ENCODE data around the gene C6orf163. TPM values are rescaled to one million over a fixed set of nuclear protein-coding genes. Genes with fewer than 3 reads are reported as not detected.

C6orf163 gene
- total and polyA plus RNA-seq, 2 of the 13 experiments (the other 11 are each of a cell fraction or from before 2014, with no cell fraction given), result 0.62 to 1.8 TPM

GRCh38 chr6:87342829-87343228 is 1.8 kb upstream of the C6orf163 start (continued):
- TF ChIP-seq EP300 (IDR thresholded peaks at IDR 0.05; ENCODE audit: low read depth in 2 of 2, low read length in 2 of 2) (peak in 1 of 2 experiments; percentile 57; a peak in 1 of 4 replicates), EP300 (CRISPR knock-in tag; IDR thresholded peaks at IDR 0.05; ENCODE audit: borderline replicate concordance) (no peak), MTA1 (CRISPR knock-in tag; IDR thresholded peaks at IDR 0.05; ENCODE audit: borderline replicate concordance) (no peak), EEA1 (CRISPR knock-in tag; IDR thresholded peaks at IDR 0.05; ENCODE audit: borderline replicate concordance) (no peak)

- TF ChIP-seq HOXA3 (CRISPR knock-in tag; IDR thresholded peaks at IDR 0.05), result no peak
- TF ChIP-seq GRHL1 (CRISPR knock-in tag; conservative IDR thresholded peaks at IDR 0.05), result no peak
- Histone ChIP-seq H3K79me2 (ENCODE audit: insufficient read depth, low read length) (no peaks in the 10 kb centered on the region), H4K20me1 (ENCODE audit: insufficient read depth, low read length) (no peaks in the 10 kb centered on the region), H3K9me3 (ENCODE audit: low read length) (no peaks in the 10 kb centered on the region), H3K27ac (ENCODE audit: extremely low read length, insufficient read depth, low read length) (no peak overlapping the region), H2AFZ (ENCODE audit: low read length) (no peak overlapping the region), H3K4me2 (ENCODE audit: low read depth, low read length) (no peak overlapping the region), H3K9ac (ENCODE audit: insufficient read depth, low read depth, low read length) (no peak overlapping the region), H3K4me1 (ENCODE audit: insufficient read depth, low read length) (peaks cover 27% of the 10 kb centered on the region), H3K36me3 (replicated peaks in 1 of 2; ENCODE audit: control insufficient read depth in 1 of 2, insufficient read depth in 2 of 2, low read length in 2 of 2) (no peaks in the 10 kb centered on the region), H3K4me3 (replicated peaks in 1 of 3; ENCODE audit: insufficient read depth in 1 of 3, low read depth in 2 of 3, low read length in 3 of 3) (no peak overlapping the region), H3K27me3 (ENCODE audit: control insufficient read depth in 1 of 2, insufficient read depth in 2 of 2, low read length in 2 of 2) (no peaks in the 10 kb centered on the region)
- ChIA-PET CTCF (ENCODE audit: low intra/inter-chr PET ratio, low total read pairs) (no interaction called here), POLR2A (interaction anchor here (0.6 kb wide), 1 partner anchor 312 kb away, joined by 3 read pairs; no protein-coding TSS in a partner anchor)
- DNase-seq (ENCODE audit: low spot score) (no peak), ATAC-seq (no peak), FAIRE-seq (no peak)
- intact Hi-C loops (cut with micrococcal nuclease; ENCODE audit: unreplicated experiment) (no loop called here), in situ Hi-C loops (cut with HindIII; ENCODE audit: extremely low pct_ligation_motif_present, low pct_unique_long_range_greater_than_20kb) (no loop called here)
- BruUV-seq (replicated peaks), result no TSS peak
- WGBS (ENCODE audit: low lambda C conversion rate), result 64% methylated on average over 3 of the region's 3 CpGs
These were observed 2.1 kb downstream of the C6orf163 start for GRCh38 chr6:87346700-87347099.
